CD4-positive, alpha-beta T cell treated with Interleukin-10 for 1 hour (primary cell): ENCODE measurements around the gene PCGF1.
A peak's percentile ranks its signal among the peaks of the same experiment; 100 is the strongest.

Experiments used
- DNase-seq: peaks from one replicate; pipeline ENCODE4 v3.0.0-alpha.2; 2020

The PCGF1 gene

DNA sequence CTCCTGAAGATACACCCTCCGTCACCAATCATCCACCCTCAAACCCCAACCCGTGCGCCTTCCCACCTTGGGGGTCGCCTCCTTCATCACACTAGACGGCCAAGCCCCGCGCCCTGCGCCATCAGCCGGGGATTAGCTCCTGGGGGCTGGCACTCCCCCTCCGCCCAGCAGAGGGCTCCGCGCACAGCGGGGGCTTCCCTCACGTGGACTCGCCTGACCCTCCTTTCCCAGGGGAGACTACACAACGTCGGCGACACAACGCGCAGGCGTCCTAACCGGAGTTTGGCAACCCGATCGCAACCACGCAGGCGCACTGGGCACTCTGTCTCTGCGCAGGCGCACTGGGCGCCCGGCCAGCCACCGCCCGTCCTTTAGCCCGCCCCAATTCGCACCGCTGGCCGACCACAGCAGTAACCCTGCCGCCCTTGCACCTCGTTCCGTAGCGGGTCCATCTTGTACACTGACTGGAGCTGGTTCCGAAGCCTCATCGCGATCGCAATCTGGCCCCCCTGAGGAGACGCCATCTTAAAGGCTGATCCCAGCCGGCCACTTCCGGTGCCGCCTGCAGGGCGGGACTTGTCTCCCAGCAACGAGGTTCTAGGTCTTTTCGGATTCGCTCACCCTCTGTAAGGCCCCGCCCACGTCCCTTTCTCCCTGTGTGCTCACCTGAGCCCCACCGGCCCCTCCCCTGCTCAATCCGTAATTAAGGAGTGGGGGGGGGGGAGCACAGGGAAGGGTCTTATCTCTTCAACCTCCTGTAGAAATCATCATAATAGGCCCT is at the start of gene PCGF1:
TSS of gene PCGF1 (minus strand) at position 551 of the 781 bp plus-strand sequence. CDS start at position 524, 27 bp downstream.
- DNase-seq: peak; percentile 98

DNA sequence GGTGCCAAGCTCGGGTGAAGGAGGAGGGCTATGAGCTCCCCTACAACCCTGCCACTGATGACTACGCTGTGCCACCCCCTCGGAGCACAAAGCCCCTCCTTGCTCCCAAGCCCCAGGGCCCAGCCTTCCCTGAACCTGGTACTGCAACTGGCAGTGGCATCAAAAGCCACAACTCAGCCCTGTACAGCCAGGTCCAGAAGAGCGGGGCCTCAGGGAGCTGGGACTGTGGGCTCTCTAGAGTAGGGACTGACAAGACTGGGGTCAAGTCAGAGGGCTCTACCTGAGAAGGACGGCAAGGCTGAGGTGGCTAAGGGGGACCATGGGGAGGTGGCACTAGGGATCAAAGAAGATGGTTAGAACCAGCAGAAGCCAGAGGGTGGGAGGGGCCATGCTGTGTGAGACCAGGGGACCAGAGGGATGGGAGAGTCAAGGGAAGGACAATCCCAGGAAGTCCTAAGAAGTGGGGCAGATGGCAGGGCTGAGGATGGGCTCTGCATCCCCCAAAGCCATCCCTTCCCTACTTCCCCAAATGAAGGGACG is 49.4 kb upstream of the PCGF1 start:
- no peak for DNase-seq

DNA sequence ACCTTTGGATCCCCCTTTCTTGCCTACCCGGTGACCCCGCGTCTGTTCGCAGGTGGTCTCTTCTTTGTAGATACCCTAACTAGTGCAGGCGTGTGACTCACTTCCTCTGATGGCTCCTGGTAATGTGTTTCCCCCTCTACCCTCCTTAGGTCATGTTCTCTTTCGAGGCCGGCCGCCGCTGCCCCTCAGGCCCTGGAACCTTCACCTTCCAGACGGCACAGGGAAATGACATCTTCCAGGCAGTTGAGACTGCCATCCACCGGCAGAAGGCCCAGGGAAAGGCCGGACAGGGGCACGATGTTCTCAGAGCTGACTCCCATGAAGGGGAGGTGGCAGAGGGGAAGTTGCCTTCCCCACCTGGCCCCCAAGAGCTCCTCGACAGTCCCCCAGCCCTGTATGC is 48.7 kb upstream of the PCGF1 start:
- no peak for DNase-seq

DNA sequence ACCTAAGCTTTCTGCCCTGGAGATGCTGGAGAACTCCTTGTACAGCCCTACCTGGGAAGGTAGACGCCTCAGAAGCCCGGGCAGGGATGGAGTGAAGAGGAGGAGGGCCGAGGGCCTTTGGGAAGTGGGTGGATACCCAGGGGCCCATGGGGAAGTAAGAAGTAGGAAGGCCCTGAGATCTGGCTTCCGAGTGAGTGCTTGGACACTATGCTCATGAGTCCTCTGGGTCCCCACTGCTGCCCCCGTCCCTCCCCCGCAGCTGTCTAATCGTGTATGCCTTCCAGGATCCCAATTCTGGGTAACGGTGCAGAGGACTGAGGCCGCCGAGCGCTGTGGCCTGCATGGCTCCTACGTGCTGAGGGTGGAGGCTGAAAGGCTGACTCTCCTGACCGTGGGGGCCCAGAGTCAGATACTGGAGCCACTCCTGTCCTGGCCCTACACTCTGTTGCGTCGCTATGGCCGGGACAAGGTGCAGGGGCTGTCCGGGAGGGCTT is 48.2 kb upstream of the PCGF1 start:
- no peak for DNase-seq

DNA sequence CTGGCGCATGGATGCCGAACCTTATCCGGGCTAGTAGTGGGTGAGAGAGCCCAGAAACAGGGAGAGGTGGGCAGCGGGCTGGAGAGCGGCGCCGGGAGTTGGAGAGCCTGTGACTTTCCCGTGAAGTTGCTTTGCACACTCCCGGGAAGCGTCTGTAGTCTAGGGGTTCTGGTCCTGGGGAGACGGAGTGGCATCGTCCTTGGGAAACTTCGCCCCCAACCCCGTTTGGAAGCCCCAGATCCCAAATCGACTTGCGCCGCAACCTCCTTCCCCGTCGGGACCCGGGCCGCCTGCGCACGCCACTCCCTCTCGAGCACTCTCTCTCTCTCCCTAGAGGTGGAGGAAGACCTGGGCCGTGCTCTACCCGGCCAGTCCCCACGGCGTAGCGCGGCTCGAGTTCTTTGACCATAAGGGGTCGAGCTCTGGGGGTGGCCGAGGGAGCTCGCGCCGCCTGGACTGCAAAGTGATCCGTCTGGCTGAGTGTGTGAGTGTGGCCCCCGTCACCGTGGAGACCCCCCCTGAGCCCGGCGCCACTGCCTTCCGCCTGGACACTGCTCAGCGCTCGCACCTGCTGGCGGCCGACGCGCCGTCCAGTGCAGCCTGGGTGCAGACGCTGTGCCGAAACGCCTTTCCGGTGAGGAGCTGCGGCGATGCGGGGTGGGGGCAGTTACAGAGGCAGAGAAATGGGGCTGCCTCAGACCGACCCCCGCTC is 47.5 kb upstream of the PCGF1 start:
- DNase-seq: peak; percentile 53

DNA sequence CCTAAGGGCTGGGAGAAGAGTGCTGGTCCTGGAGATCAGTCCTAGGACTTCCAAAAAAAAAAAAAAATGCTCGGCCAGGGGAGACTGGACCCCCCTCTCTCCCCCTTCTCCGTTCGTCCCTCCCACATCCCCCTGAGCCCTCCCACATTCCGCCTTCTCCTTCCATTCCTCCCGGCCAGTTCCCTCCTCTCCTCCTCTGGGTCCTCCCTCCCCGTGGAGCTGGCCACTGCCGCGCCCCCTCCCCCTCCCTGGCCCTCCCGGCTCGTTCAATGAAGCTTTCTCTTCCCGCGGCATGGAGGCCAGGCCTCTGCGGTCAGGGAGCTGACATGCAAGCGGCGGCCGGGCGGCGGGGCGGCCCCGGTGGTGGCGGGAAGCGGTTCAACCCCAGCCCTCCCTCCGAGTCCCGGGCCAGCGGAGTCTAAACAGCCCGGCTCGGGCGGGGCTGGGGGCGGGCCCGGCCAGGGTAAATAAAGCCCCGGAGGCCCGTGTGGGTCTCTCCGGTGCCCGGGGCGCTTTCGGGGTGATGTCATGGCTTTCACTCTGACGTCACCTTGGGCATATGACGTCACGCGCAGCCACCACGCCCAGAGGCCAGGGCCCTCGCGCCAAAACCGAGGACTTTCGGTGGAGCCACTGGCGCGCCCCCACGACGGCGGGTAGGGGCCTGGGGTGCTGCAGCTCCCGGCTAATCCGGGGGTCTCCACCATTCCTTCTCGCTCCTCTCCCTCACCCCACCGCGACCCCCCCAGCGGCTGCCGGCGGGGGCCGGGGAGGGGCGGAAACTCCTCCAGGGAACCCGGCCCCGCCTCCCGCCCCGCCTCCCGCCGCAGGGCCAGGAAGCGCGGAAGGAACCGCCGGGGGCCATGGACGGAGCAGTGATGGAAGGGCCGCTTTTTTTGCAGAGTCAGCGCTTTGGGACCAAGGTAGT is 46.7 kb upstream of the PCGF1 start, which contains the start of the genes DOK1 and LOXL3:
TSS of gene DOK1 (plus strand) at position 829 of the 928 bp plus-strand sequence. CDS start at position 864, 35 bp downstream.
TSS of gene LOXL3 (minus strand) at position 51 of the 928 bp plus-strand sequence. CDS start 1,308 bp downstream, outside the sequence.
- peak; percentile 86 for DNase-seq

DNA sequence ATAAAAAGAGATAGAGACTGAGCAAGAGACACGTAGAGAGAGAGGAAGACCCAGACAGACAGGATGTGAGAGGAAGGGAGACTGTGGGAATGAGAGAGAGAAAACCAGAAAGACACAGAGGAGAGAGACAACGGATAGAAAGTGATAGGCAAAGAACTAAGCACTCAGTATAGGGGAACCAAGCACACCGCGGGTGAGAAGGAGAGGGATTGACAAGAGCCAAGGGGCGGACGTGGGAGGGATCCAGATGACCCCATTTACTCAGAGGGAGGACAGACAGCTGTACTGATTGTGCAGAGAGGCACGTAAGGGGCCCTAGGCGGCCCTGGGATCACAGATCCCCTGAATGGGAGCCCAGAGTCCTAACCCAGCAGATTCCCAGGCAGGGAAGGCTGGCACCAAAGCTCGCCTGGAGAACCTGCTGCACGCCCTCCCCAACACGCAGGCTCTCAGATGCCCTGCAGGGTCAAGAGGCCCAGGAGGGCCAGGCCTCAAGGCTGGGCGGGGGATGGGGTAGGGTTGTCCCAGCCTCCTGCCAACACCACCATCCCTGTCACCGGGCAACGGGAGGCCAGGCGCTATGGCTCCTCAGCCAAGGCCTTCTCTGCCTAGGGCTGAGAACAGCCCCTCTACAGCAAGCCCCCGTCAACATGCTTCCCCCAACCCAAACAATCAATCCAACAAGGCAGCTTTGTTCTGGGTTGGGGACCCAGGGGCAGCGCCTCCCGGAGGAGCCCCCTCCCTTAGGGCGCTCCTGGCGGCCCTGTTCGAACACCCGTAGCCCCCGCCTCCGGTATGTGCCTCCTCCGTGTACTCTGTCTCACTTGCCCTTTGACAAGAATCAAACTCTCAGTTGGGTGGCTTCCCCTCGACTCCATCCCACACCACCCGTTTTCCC is 45.7 kb upstream of the PCGF1 start:
- no peak for DNase-seq

DNA sequence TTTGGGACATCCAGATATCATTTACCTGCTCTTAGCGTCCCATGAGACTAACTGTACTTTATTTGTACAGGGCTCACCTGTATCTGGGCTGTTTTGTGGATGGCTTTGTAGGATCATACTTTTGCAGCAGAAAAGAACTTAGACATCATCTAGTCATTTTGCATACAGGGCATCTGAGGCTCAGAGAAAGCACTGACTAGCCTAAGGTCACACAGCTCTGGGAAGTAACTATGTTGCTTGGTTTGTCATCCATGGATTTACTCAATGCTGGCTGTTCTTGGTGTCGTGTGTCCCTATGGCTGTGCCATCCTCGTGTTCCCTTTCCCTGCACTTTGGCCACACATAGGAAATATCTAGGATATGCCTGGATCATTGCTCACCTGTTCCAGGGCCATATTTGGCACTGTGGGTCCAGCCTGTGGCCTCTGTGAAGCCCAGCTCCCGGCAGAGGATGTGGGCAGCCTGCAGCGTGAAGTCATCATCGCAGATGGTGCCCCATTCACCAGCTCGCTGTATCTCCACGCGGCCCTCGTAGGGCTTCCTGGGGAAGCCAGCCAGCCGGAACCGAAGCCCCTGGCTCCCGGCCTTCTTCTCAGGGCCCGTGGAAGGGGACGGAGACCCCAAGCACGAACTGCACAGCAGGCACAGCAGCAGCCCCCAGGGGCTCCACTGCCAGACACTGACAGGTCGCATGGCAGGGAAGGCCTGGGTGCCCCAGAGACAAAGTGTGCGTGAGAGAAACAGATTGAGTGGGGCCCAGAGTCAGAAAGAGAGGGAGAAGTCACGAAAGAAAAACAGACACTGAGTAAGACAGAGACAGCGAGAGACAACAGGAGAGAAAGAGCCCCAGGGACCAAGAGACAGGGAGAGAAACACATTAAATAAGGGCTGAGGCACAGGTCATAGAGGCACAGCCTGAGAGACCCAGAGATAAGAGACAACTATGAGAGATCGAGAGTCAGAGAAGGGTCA is 44.7 kb upstream of the PCGF1 start:
- no peak for DNase-seq

DNA sequence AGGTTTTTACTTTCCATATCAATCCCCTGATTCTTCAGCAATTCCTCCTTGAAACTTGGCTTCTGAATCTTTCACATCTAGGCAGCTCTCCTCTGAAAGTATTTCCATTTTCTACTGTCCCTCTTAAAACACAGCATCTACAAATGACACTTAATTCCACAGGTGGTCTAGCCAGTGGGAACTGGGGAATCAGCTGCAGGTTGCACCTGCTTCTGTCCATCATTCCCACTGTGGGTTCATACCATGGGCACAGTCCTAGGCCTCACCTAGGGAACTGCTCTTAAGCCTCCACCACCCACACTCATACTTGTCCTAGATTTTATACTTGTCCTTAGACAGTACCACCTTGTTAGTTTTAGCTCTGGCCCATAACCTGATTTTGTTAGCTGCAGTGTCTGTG is 44.0 kb upstream of the PCGF1 start:
- DNase-seq: no peak

DNA sequence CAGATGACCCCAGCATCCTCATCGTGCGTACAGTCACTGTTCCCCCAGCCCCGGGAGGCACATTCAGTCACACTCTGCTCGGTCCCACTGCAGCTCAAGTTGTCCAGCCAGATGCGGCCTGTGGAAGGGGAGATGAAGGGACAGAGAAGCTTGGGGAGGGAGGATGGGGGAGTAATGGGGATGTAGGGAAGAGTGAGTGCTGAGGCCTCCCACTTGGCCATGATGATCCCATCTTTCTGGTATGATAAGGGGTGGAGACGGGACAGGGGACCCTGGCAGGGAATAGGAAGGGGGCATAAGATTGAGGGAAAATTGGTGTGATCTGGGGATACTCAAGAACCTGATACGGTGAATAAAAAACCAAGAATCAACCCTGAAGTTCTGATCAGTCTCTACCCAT is 42.7 kb upstream of the PCGF1 start:
- DNase-seq: no peak

DNA sequence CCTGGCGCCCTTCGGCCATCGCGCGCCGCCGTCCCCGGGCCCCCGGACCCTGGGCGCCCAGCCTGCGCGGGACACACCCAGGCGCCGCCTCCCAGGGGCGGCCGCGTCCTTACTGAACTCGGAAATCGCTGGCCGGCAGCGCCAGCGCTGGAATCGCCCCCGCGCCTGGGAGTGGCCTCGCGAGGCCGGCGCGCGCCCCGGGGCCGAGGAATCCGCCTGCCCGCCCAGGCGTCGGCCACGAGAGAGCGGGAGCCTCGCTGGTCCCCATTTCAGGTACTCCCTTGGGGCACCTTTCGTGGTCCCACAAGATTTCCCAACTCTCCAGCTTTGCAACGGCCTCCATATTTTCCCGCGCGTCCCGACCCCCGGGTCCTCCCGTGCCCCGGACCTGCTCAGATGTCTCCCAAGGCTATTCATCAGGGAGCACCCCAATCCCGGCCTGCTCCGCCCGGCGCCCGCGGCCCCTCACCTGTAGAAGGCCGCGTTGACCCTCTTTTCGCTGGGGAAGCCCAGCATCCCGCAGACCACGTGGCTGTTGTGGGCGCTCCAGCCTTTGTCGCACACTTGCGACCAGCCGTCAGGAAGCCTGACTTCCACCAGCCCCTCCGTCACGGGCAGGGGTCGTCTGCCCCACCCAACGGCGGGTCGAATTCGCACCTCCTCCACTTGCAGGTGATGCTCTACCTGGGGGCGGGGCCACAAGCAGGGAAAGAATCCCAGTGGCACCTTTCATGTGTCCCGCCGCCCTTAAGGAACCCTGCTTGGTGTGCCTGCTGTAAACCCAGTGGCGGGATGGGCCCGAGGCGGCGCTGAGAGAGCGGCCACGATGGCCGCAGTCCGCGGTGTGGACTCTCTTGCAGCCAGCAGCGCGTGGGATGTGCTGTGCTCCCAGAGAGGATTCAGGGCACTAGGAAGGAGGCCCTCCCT is 41.7 kb upstream of the PCGF1 start:
- no peak for DNase-seq

DNA sequence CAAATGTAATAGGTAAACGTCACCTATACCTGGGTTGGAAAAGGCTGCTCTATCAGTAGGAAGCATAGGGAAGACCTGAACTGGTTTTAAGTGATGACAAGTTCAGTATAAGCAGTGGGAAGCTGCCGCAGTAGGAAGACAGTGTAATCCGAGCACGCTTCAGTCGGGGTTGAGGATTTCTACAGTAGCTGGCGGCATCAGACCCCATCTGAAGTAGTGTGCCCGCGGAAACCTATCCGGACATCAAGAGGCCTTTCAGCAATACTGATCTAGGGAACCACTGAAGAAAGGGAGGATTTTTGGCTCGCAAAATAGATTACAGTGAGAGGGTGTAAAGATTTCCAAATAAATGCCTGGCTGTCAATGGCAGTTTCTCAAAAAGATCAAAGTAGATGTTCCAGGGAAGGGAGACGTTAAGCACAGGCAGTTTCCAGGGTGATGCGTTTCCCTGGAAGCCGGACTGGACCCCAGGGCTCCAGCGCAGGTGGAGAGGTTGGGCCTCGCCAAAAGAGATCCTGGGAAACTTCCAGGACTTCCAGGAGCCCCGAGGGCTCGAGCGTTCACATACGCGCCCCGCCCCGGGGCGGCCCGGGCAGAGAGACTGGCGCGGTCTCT is 40.9 kb upstream of the PCGF1 start:
- DNase-seq: no peak

DNA sequence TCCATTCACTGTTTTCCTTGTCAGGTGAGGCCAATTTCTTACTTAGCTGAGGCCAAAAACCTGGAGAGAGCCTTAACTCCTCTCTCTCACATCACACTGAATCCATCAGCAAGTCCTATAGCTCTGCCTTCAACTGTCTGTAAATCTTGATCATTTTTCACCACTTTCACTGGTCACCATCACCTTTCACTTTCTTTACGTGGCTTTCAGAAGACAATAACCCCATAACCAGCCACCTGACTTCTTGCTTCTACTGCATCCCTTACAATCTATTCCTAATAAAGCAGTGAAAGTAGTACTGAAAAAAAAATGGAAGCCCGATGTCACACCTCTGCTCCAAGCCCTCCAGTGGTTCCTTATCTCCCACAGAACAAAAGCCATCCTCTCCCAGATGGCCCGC is 38.5 kb upstream of the PCGF1 start:
- no peak for DNase-seq

DNA sequence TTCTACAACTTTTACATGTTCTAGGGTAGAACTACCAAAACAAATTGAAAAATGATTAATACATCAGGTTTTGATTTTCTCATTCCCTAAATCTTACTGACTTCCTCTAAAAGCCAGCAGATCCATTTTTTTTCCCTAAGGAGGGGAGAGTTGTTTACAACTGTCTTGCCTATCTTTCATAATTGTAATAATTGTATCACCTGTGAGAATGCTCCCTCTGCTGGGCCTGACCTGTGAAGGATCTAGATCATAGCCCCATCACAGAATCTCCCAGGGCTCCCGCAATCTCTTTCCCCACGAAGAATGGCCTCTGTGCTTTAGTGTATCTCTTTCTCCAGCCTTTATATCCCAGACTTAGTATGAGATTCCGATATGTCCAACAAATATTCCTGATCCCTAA is 37.1 kb upstream of the PCGF1 start:
- peak; percentile 30 for DNase-seq

DNA sequence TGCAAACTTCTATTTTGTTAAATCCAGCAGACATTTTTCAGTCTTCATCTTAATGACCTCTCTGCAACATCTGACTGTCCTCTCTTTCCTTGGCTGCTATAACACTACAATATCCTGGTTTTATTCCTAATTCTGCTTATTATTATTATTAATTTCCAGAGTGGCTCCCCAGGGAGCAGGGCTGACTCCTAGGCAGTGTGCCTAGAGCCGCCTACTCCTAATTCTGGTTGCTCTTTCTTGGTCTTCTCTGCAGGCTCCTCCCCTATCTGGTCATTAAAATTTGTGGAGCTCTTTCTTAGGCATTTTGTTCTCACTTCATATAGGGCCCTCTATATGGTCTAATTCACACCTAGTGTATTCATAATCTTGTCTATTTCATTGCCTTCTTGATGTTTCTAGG is 35.5 kb upstream of the PCGF1 start:
- no peak for DNase-seq

DNA sequence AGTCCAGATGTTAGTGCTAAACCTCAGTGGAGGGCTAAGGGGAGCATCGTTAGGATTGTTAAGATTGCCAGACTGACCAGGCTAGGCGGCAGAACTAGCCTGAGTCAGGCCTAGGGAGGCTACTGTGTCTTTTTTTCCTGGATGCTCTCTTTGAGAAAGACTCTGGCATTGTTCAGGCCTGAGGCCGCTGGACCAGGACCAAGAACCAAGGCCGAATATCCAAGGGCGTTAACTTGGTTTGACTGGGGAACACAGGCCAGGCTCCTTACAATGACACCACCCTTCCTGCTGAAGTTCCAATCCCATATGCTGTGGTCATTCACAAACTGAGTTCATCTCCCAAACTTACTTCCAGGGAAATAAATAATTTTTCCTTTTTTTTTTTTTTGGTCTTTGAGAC is 32.8 kb upstream of the PCGF1 start:
- no peak for DNase-seq

DNA sequence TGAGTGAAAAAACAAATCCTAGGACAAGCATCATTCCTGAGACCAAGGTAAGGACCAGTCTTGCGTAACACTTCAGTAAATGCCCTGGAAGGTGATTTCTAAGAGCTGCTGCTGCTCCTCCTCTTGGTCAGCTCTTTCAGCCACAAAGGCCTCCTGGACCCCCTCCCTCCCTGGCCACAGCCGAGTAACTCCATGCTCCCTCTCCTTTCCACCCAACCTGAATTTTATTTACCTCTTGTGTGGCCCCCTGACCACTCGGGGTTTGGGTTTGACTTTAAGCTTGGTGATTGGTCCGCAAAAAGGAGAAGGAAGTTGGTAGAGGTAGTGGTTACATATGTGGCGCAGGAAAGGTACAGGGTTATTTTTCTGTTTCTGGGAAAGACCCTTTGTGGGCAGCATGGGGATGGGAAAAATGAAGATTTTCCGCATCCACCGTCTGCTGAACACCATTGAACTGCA is 31.4 kb upstream of the PCGF1 start:
- DNase-seq: no peak

DNA sequence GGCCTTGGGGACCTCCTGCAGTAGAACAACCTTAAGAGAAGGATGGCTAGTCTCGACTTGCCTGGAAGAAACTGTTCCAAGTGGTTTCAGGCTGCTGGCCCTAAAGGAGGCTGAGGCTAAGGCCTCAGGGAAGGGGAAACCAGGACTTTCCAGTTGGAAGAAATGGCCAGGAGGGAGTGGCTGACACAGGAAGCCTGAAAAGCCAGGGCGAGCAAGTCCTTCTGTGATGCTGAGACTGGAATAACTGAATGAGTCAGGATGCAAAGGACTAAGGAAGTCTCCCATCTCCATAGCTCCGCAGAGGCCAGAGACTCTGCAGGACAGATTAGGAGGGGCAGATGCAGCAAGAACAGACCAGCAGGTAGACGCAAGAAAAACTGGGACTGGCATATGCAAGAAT is 29.6 kb upstream of the PCGF1 start:
- no peak for DNase-seq
